Inflammatory macrophage (primary cell): ENCODE data around the gene BUB3.
"Not testable (repeated sequence)": the region's sequence is repeated elsewhere in the genome, so short reads cannot be mapped to it uniquely, and the experiment has no call there.

ENCODE experiments used
- DNase-seq, 2 donors: peaks; one replicate each; pipeline ENCODE4 v3.0.0-alpha.2; 2020 to 2022

BUB3 gene

GRCh38 chr10:123154711-123155505 is 706 bp downstream of the BUB3 start:
- no peak for DNase-seq

DNA sequence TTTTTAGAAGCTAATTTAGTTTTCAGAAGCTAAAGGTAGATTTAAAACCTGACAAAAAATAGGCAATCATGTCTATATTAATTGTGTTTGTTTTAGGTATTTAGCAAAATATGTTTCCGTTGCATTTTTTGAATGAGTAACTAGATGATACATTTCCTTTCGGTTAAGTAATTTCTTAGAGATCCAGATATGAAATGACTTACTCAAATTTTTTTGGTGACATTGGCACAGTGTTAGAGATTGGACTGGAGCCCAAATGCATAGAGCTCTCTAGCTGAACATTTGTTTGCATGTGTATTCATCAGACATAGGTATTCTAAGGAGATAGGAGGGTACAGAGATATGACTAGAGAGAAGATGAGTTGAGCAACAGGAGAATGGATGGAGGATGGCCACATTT is 1.9 kb downstream of the BUB3 start:
- DNase-seq = no peak

DNA sequence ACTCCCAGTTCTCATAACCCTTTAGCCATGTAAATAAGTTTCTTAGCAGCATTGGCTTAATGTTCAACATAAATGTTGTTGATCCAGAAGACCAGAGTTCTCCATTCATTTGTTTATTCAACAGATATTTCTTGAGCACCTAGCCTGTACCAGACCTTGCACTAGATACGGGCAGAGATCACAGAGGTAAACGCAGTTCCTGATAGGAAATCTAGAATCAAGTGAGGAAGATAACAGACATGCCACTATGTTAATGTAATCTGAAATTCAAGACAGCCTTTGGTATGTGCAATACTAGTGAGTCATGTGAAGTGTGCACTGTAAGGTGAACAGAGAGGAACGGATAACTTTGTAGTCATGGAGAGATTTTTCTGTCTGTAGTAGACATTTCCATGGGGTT is 3.0 kb downstream of the BUB3 start:
- no peak for DNase-seq

GRCh38 chr10:123158682-123159081 is 4.5 kb downstream of the BUB3 start:
- DNase-seq = no peak

- no peak for DNase-seq
Measured at GRCh38 chr10:123160311-123160980, 6.2 kb downstream of the BUB3 start.

GRCh38 chr10:123164319-123164718 is 10.1 kb downstream of the BUB3 start:
- no peak for DNase-seq

GRCh38 chr10:123165445-123166072 is 11.4 kb downstream of the BUB3 start:
- DNase-seq = no peak

- DNase-seq = no peak
Measured at GRCh38 chr10:123166618-123167017, 12.4 kb downstream of the BUB3 start.

- no peak for DNase-seq
Measured at GRCh38 chr10:123170961-123171360, 16.8 kb downstream of the BUB3 start.

GRCh38 chr10:123171616-123172015 is 17.4 kb downstream of the BUB3 start:
- not testable (repeated sequence) for DNase-seq

DNA sequence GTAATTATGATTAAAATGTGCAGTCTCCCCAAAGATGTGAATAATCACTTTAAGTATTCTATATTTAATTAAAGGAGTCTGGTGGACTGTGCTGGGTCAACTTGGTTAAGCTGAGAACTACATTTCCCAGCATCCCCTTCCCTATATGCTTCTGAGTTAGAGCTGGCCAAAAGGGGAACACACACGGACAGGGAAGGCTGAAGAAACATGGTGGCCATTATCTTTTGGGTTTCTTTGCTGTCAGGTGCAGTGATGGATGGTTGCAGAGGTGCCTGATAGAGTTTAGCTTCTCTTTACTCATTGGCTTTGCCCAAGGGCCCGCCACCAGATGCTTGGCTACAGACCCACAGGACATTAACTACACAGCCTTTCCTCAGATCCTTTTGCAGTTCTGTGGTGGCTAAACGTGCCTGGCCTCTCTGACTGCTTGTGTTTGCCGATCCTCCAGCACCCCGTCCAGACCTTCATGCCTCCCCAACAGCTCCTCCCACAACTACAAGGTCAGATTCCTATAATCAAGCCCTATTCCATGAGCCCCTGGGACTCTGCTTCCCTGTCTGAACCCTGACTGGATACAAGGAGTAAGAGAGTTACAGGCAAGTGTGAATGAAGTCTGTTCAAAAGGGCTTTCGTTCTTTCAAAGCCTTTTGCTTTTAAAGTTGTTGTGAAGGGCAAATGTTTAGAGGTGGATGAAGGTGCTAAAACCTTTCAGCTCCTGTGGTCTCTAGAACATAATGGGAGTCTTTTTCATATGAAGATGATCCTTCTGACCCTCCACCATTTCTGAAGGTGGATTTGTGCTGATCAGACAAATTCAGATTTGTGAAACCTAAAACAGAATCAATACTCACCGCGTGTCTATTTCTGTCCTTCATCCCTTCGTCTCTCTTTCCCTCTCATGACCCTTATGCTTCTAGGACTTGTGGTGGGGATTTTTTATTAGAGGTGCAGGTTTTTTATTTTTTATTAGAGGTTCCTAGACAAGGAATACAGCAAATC is 21.5 kb downstream of the BUB3 start:
- DNase-seq = no peak

DNA sequence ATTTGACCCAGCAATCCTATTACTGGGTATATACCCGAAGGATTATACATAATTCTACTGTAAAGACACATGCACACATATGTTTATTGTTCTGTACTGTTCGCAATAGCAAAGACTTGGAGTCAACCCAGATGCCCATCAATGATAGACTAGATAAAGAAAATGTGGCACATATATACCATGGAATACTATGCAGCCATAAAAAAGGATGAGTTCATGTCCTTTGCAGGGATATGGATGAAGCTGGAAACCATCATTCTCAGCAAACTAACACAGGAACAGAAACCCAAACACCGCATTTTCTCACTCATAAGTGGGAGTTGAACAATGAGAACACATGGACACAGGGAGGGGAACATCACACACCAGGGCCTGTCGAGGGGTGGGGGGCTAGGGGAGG is 24.2 kb downstream of the BUB3 start:
- DNase-seq = not testable (repeated sequence)

DNA sequence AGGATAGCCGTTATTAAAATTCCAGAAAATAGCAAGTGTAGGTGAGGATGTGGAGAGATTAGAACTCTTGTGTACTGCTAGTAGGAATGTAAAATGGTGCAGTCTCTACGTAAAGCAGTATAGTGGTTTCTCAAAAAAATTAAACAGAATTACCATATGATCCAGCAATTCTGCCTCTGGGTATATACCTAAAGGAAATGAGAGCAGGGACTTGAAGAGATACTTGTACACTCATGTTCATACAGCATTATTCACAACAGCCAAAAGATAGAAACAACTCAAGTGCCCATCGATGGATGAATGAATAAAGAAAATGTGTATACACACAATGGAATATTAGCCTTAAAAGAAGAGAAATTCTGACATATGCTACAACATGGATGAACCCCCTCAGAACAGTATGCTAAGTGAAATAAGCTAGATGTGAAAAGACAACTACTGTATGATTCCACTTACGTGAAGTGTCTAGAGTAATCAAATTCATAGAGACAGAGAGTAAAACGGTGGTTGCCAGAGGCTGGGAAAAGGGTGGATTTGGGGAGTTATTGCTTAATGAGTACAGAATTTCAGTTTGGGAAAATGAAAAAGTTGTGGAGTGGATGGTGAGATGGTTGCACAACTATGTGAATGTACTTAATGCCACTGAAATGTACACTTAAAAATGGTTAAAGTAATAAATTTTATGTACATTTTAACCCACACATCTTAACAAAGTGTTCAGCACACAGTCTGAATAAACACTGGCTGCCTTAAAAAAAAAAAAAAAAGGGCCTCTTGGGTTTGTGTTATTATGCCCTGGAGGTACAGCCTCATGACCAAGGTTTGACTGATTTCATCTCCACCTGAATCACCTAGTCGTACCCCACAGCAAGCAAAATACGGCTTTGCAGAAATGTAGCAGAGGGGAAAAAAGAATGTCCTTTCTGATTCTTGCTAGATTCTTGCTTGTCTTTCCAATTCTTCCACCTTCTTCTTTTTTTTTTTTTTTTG is 26.2 kb downstream of the BUB3 start:
- DNase-seq = no peak

DNA sequence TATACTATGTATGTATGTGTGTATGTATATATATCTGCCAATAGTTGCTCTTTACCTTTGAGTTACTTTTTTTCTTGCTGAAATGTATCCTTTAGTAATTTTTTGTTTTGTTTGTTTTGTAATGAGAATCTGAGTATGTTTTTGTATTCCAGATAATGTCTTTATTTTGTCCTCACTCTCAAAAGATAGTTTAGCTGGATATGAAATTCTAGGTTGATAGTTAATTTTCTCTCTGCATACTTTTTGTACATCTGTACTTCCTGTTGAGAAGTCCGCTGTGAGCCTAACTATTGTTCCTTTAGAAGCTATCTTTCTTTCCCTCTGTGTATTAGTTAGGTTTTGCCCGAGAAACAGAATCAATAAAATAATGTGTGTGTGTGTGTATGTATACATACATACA is 29.5 kb downstream of the BUB3 start:
- DNase-seq = no peak

DNA sequence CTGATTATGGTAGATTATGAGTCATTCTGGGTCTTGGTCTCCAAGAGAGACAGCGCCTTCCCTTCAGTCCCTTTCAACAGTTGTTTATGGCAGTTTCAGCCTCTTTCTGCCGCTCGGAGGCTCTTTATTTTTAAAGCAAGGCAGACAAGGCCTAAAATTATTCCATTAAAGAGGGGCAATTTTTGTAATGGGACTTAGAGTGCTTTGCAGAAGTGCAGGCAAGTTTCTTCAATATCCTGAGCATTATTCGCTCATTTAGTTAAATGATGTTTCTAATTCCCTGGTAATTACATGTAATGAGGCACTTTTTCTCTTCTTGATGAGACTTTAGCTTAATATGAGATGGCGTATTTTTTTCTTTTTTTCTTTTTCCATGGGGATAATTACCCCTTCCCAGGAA is 33.6 kb downstream of the BUB3 start:
- DNase-seq = no peak

DNA sequence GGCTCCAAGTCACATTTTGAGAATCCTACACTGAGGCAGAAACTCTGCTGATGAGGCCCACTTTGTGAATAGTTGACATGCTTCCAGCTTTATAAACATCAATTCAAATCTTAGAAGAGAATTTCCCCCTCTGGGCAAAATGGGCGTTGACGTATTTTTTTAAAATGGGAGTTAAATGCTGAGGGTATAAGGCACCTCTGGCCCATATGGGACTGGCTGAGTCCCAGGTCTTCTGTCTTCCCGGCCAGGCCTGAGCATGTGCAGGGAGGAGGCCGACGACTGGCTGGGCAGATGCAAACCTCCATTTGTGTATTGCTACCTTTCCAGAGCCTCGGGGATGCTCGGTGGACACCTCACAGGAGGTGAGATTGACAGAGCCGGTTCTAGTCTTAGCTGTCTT is 37.7 kb downstream of the BUB3 start:
- DNase-seq = no peak

GRCh38 chr10:123194056-123194455 is 39.9 kb downstream of the BUB3 start:
- no peak for DNase-seq

DNA sequence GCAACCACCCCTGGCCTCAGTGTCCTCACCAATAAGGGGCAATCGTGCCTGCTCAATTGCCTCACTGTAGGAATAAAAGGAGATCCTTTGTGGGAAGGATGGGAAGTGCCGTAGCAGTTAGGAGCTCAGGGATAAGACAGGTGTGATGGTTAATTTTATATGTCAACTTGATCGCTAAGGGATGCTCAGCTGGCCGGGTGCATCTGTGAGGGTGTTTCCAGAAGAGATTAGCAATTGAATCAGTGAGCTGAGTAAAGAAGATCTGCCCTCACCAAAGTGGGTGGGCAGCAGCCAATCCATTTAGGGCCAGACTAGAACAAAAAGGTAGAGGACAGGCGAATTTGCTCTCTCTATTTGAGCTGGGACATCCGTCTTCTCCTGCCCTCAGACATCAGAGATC is 46.3 kb downstream of the BUB3 start:
- DNase-seq = no peak

- DNase-seq = no peak
Measured at GRCh38 chr10:123202506-123202905, 48.3 kb downstream of the BUB3 start.

DNA sequence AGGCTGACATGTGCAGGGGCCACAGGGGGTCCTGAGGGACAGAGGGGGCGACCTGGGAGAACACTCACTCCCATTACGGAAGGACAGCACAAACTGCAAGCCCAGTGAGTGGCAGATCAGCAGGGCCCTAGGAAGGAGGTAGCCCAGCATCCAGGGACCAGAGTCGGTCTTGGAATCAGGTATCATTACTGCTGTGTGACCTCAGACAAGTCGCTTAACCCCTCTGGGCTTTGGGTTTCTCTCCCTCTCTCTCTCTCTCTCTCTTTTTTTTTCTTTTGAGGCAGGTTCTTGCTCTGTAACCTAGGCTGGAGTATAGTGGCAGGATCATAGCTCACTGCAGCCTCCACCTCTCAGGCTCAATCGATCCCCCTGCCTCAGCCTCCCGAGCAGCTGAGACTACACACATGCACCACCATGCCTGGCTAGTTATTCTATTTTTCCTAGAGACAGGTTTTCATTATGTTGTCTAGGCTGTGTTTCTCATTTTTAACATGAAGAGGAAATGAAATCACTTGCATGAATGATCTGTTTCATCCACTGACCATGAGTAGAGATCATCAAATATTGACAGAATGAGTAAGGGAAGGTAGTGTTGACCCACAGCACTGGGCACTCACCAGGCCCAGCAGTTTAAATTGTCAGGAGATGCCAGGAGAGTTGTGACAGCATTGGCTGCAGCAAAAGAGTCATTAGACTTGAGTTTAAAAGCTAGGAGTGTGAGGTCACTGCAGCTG is 49.4 kb downstream of the BUB3 start:
- DNase-seq = no peak

DNA sequence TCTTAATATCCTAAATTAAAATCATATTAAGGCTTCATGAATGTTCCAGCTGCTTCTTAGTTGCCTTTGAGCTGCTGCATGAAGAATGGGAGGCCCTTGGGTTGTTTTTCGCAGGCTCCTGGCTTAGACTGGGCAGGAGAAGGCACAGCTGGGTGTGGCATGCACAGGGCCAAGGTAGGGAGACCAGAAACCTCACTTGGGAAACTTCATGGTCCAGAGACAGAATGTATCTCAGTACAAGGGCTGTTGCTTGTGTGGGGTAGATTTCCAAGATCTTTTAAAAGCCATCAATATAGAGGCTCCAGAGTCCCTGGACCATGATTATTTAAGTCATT is 49.9 kb downstream of the BUB3 start:
- DNase-seq = no peak
